Tibial artery (tissue), 4 donors: ENCODE results near the gene ADAM15.

Experiments used
- DNase-seq, 2 donors: peaks; one replicate each; pipeline ENCODE4 v3.0.0-alpha.2; 2019
- H3K27ac ChIP-seq, 2 donors: fragments of 200-600 bp; sonication (generic) in 1 of 2; 1 replicate in 1 of 2; 2 replicates in 1 of 2; pipeline ENCODE4 v1.5.1; 2018 to 2019; ENCODE audit warnings: mild to moderate bottlenecking in 1 of 2
- H3K27me3 ChIP-seq, 2 donors: fragments of 200-600 bp; sonication (generic) in 1 of 2; one replicate each; pipeline versions ENCODE4 v1.5.1 to v1.6.0; 2016 to 2019
- H3K36me3 ChIP-seq, 3 donors: fragments of 200-600 bp; sonication (generic) in 2 of 3; one replicate each; pipeline ENCODE4 v1.5.1; 2016 to 2019; ENCODE audit warnings: mild to moderate bottlenecking in 2 of 3
- H3K4me1 ChIP-seq, 4 donors: fragments of 200-600 bp; sonication (generic) in 2 of 4; 1 replicate in 3 of 4; 2 replicates in 1 of 4; pipeline ENCODE4 v1.5.1; 2016 to 2019
- H3K4me3 ChIP-seq, 2 donors: fragments of 200-600 bp; sonication (generic) in 1 of 2; 1 replicate in 1 of 2; 2 replicates in 1 of 2; pipeline ENCODE4 v1.5.1; 2018 to 2019; ENCODE audit warnings: mild to moderate bottlenecking in 2 of 2
- H3K9me3 ChIP-seq, 3 donors: fragments of 200-600 bp; sonication (generic) in 1 of 3; one replicate each; pipeline ENCODE4 v1.5.1; 2016 to 2019
- CTCF ChIP-seq, 2 experiments: fragments of 200-600 bp in 1 of 2; fragments of 450-650 bp in 1 of 2; IDR thresholded peaks; one replicate each; pipeline ENCODE4 v1.5.1; 2017 to 2019; ENCODE audit warnings: antibody characterized with exemption in 2 of 2, mild to moderate bottlenecking in 1 of 2, moderate library complexity in 1 of 2
- intact Hi-C: fragments of 100-400 bp; cut with DNase I; formaldehyde crosslinking; loops from one replicate; pipeline ENCODE4 v1.15.0; 2023; ENCODE audit warnings: low total_unique reads

ADAM15 gene

GRCh38 chr1:155110381-155110780 is 59.3 kb downstream of the ADAM15 start:
- H3K9me3 ChIP-seq: no peaks in the 10 kb centered on the region
- no peak overlapping the region for H3K4me3 ChIP-seq
- no peaks in the 10 kb centered on the region for H3K4me1 ChIP-seq
- intact Hi-C loops: no loop called here
- no peak for DNase-seq
- no peak for TF ChIP-seq CTCF (IDR thresholded peaks at IDR 0.05)
- peaks cover 0 to 12% of the 10 kb centered on the region in 2 donors for H3K27me3 ChIP-seq
- H3K27ac ChIP-seq: no peak overlapping the region
- H3K36me3 ChIP-seq: no peaks in the 10 kb centered on the region

- H3K27ac ChIP-seq: no peak overlapping the region
- DNase-seq: no peak
- H3K27me3 ChIP-seq: peaks cover 0 to 12% of the 10 kb centered on the region in 2 donors
- no peaks in the 10 kb centered on the region for H3K4me1 ChIP-seq
- no peaks in the 10 kb centered on the region for H3K9me3 ChIP-seq
- H3K36me3 ChIP-seq: no peaks in the 10 kb centered on the region
- no peak overlapping the region for H3K4me3 ChIP-seq
- intact Hi-C loops: no loop called here
- TF ChIP-seq CTCF (IDR thresholded peaks at IDR 0.05): no peak
Observed at GRCh38 chr1:155110826-155111225, 59.7 kb downstream of the ADAM15 start.
